Measurements from ENCODE around the gene P2RY8. TPM values are rescaled to one million over a fixed set of nuclear protein-coding genes. Genes with fewer than 3 reads are reported as not detected.
A peak's percentile ranks its signal among the peaks of the same experiment; 100 is the strongest.
"Not testable (repeated sequence)": the region's sequence is repeated elsewhere in the genome, so short reads cannot be mapped to it uniquely, and the experiment has no call there.

The P2RY8 gene
- total RNA-seq, 1 donor from 2014 or later: 1.6 TPM

GRCh38 chrX:1493412-1493811 is 43.6 kb downstream of the P2RY8 start:
- DNase-seq: no peak
- intact Hi-C loops (cut with DNase I): no loop called here
- no peak for ATAC-seq (ENCODE audit: poor library complexity)

GRCh38 chrX:1492421-1493012 is 44.5 kb downstream of the P2RY8 start:
- no peak for ATAC-seq (ENCODE audit: poor library complexity)
- DNase-seq: no peak
- intact Hi-C loops (cut with DNase I): no loop called here

GRCh38 chrX:1491851-1492349 is 45.1 kb downstream of the P2RY8 start:
- no peak for DNase-seq
- ATAC-seq (ENCODE audit: poor library complexity): no peak
- intact Hi-C loops (cut with DNase I): no loop called here

- intact Hi-C loops (cut with DNase I); DNase-seq; ATAC-seq (ENCODE audit: poor library complexity): not testable (repeated sequence)
These were observed 45.7 kb downstream of the P2RY8 start for GRCh38 chrX:1491248-1491647.

GRCh38 chrX:1490723-1491122 is 46.3 kb downstream of the P2RY8 start:
- ATAC-seq (ENCODE audit: poor library complexity); intact Hi-C loops (cut with DNase I); DNase-seq: not testable (repeated sequence)

GRCh38 chrX:1489354-1489753 is 47.6 kb downstream of the P2RY8 start:
- ATAC-seq (ENCODE audit: poor library complexity); intact Hi-C loops (cut with DNase I); DNase-seq: not testable (repeated sequence)

GRCh38 chrX:1488745-1489144 is 48.2 kb downstream of the P2RY8 start:
- ATAC-seq (ENCODE audit: poor library complexity): no peak

GRCh38 chrX:1488141-1488540 is 48.8 kb downstream of the P2RY8 start:
- DNase-seq: no peak
- ATAC-seq (ENCODE audit: poor library complexity): no peak
- intact Hi-C loops (cut with DNase I): no loop called here

More at GRCh38 chrX:1488745-1489144, 48.2 kb downstream of the P2RY8 start:
- DNase-seq: no peak
- intact Hi-C loops (cut with DNase I): no loop called here

GRCh38 chrX:1487401-1487800 is 49.6 kb downstream of the P2RY8 start:
- no peak for ATAC-seq (ENCODE audit: poor library complexity)
- no peak for DNase-seq
- intact Hi-C loops (cut with DNase I): no loop called here

- DNase-seq: peak; percentile 60
- intact Hi-C loops (cut with DNase I): no loop called here
- ATAC-seq (ENCODE audit: poor library complexity): peak; percentile 80
These were observed 50.1 kb downstream of the P2RY8 start for GRCh38 chrX:1486749-1487361.

- no peak for DNase-seq
- intact Hi-C loops (cut with DNase I): no loop called here
- ATAC-seq (ENCODE audit: poor library complexity): no peak
These were observed 50.8 kb downstream of the P2RY8 start for GRCh38 chrX:1486177-1486576.

GRCh38 chrX:1485033-1485432 is 52.0 kb downstream of the P2RY8 start:
- no peak for DNase-seq
- intact Hi-C loops (cut with DNase I): no loop called here
- ATAC-seq (ENCODE audit: poor library complexity): no peak

GRCh38 chrX:1484638-1485019 is 52.4 kb downstream of the P2RY8 start:
- no peak for DNase-seq
- ATAC-seq (ENCODE audit: poor library complexity): no peak
- intact Hi-C loops (cut with DNase I): no loop called here

GRCh38 chrX:1483843-1484637 is 52.9 kb downstream of the P2RY8 start:
- DNase-seq: no peak
- no peak for ATAC-seq (ENCODE audit: poor library complexity)
- intact Hi-C loops (cut with DNase I): no loop called here

GRCh38 chrX:1482530-1482928 is 54.5 kb downstream of the P2RY8 start:
- ATAC-seq (ENCODE audit: poor library complexity): not testable (repeated sequence)

GRCh38 chrX:1481636-1482529 is 55.1 kb downstream of the P2RY8 start:
- intact Hi-C loops (cut with DNase I): no loop called here
- peak; percentile 71 for DNase-seq
- peak; percentile 85 for ATAC-seq (ENCODE audit: poor library complexity)

More at GRCh38 chrX:1482530-1482928, 54.5 kb downstream of the P2RY8 start:
- intact Hi-C loops (cut with DNase I); DNase-seq: not testable (repeated sequence)

GRCh38 chrX:1480082-1480785 is 56.8 kb downstream of the P2RY8 start:
- DNase-seq: no peak
- no peak for ATAC-seq (ENCODE audit: poor library complexity)
- intact Hi-C loops (cut with DNase I): no loop called here

GRCh38 chrX:1477801-1478458 is 59.1 kb downstream of the P2RY8 start:
- no peak for ATAC-seq (ENCODE audit: poor library complexity)
- no peak for DNase-seq
- intact Hi-C loops (cut with DNase I): no loop called here

Measured in Right ventricle myocardium superior (tissue), 1 donor.